GM21528 (cell line): ENCODE results near the gene TBC1D3C.
"Not testable (repeated sequence)": the region's sequence is repeated elsewhere in the genome, so short reads cannot be mapped to it uniquely, and the experiment has no call there.

Experiments used
- ATAC-seq: cut with Tn5 transposase; IDR thresholded peaks from one replicate; pipeline ENCODE4 v1.9.1; 2021; ENCODE audit warnings: mild to moderate bottlenecking, moderate library complexity; ENCODE audit not compliant: unreplicated experiment, low FRiP score

Gene TBC1D3C

GRCh38 chr17:38068534-38068933 lies at the start of gene TBC1D3C:
Gene TBC1D3C, minus strand, starts transcription at chr17:38068634. Its CDS starts 1,568 bp downstream, at chr17:38067066.
- not testable (repeated sequence) for ATAC-seq

DNA sequence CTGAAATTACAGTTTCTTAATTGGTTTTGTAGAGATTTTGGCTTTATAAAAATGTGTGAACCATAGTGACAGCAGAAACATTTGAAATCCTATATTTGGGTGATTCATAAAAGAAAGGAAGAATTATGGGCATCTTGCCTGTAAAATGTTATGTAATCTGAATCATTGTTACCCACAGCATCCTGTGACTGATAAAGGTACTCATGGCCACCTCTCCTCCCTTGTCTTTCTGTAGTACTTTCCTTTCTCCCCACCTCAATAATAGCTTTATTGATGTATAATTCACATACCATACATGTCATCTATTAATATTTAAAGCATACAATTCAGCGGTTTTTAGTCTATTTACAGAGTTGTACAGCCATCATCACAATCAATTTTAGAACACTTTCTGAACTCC lies 30.8 kb upstream of the TBC1D3C start:
- ATAC-seq, result not testable (repeated sequence)

DNA sequence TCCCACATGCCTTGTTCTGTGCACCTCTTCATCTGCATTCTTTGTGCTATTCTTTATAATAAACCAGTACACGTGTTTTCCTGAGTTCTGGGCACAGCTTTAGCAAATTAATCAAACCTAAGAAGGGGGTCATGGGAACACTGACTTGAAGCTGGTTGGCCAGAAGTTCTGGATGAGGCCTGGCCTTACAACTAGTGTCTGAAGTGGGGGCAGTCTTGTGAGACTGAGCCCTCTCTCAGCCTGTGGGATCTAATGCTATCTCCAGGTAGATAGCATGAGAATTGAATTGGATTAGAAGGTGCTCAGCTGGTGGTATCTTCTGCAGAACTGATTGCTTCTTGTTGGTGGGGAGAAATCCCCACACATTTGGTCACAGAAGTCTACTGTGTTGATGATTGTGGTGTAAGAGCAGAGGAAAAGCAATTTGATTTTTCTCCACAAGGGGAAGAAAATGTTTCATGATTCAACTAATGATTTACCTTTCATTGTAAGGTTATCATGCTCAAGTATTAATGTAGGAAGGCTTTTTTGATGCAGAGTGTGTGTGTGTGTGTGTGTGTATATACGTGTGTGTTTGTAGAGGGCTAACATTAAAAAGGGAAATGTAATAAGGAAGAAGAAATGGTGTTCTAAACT lies 25.7 kb upstream of the TBC1D3C start:
- not testable (repeated sequence) for ATAC-seq

GRCh38 chr17:38088120-38088519 lies 19.7 kb upstream of the TBC1D3C start:
- ATAC-seq, result not testable (repeated sequence)

GRCh38 chr17:38087344-38087743 lies 18.9 kb upstream of the TBC1D3C start:
- not testable (repeated sequence) for ATAC-seq
